PFSK-1 (cell line): ENCODE measurements around the gene PNMA8B.

Source experiments
- FOXP2 ChIP-seq: optimal IDR thresholded peaks from 2 replicates; pipeline ENCODE3; 2011; ENCODE audit warnings: borderline replicate concordance, control low read depth, inconsistent platforms; ENCODE audit not compliant: insufficient read depth; ENCODE audit errors: extremely low read length, extremely low read depth
- POLR2AphosphoS5 ChIP-seq: IDR thresholded peaks from 2 replicates; pipeline ENCODE4 v1.6.1; 2012; ENCODE audit warnings: low read depth, mild to moderate bottlenecking, control low read depth, low read length, moderate library complexity
- SIN3A ChIP-seq: IDR thresholded peaks from 2 replicates; pipeline ENCODE4 v1.6.1; 2012; ENCODE audit warnings: mild to moderate bottlenecking, low read length, moderate library complexity, borderline replicate concordance; ENCODE audit not compliant: insufficient read depth
- TAF1 ChIP-seq: IDR thresholded peaks from 2 replicates; pipeline ENCODE4 v1.6.1; 2012; ENCODE audit warnings: low read length, control low read depth, borderline replicate concordance; ENCODE audit not compliant: insufficient read depth
- TF ChIP-seq, protein P1 (sequence below), 2 experiments: IDR thresholded peaks; 2 replicates each; pipeline versions ENCODE4 v1.6.1 to v1.8.0; 2011 to 2012; ENCODE audit warnings: low read depth in 2 of 2, low read length in 2 of 2, control low read depth in 1 of 2, inconsistent platforms in 1 of 2, mild to moderate bottlenecking in 1 of 2, moderate library complexity in 1 of 2; ENCODE audit not compliant: insufficient read depth in 1 of 2

The PNMA8B gene

GRCh38 chr19:46453661-46454060, 42.0 kb downstream of the PNMA8B start:
- TF ChIP-seq TAF1: no peak
- no peak for TF ChIP-seq FOXP2
- TF ChIP-seq SIN3A: no peak
- no peak for TF ChIP-seq POLR2AphosphoS5
- TF ChIP-seq, protein P1, sequence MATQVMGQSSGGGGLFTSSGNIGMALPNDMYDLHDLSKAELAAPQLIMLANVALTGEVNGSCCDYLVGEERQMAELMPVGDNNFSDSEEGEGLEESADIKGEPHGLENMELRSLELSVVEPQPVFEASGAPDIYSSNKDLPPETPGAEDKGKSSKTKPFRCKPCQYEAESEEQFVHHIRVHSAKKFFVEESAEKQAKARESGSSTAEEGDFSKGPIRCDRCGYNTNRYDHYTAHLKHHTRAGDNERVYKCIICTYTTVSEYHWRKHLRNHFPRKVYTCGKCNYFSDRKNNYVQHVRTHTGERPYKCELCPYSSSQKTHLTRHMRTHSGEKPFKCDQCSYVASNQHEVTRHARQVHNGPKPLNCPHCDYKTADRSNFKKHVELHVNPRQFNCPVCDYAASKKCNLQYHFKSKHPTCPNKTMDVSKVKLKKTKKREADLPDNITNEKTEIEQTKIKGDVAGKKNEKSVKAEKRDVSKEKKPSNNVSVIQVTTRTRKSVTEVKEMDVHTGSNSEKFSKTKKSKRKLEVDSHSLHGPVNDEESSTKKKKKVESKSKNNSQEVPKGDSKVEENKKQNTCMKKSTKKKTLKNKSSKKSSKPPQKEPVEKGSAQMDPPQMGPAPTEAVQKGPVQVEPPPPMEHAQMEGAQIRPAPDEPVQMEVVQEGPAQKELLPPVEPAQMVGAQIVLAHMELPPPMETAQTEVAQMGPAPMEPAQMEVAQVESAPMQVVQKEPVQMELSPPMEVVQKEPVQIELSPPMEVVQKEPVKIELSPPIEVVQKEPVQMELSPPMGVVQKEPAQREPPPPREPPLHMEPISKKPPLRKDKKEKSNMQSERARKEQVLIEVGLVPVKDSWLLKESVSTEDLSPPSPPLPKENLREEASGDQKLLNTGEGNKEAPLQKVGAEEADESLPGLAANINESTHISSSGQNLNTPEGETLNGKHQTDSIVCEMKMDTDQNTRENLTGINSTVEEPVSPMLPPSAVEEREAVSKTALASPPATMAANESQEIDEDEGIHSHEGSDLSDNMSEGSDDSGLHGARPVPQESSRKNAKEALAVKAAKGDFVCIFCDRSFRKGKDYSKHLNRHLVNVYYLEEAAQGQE (IDR thresholded peaks at IDR 0.05; ENCODE audit: insufficient read depth in 1 of 2, low read depth in 2 of 2, low read length in 2 of 2): no peak

- no peak for TF ChIP-seq SIN3A
- TF ChIP-seq, protein P1 (IDR thresholded peaks at IDR 0.05; ENCODE audit: insufficient read depth in 1 of 2, low read depth in 2 of 2, low read length in 2 of 2): no peak
- TF ChIP-seq FOXP2: no peak
- no peak for TF ChIP-seq POLR2AphosphoS5
- no peak for TF ChIP-seq TAF1
These were observed 43.5 kb downstream of the PNMA8B start for GRCh38 chr19:46452186-46452585.

GRCh38 chr19:46451352-46451751, 44.3 kb downstream of the PNMA8B start:
- TF ChIP-seq TAF1 (no peak), SIN3A (no peak), POLR2AphosphoS5 (no peak), FOXP2 (no peak)
- TF ChIP-seq, protein P1 (IDR thresholded peaks at IDR 0.05; ENCODE audit: insufficient read depth in 1 of 2, low read depth in 2 of 2, low read length in 2 of 2): no peak

DNA sequence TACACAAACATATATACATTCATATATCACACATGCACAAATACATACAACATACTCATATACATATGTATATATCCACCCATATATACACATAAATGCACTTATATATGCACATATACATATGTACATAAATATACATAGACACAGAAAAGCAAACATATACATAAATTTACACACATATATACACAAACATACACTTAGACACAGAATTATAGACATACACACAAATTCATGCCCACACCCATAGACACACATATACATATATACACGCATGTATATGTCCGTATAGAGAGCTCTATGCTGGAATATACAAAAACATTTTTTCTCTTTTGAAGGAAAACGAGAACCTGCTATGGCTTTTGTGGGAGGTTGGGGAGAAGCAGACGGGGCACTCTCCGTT, 44.9 kb downstream of the PNMA8B start:
- TF ChIP-seq, protein P1 (IDR thresholded peaks at IDR 0.05; ENCODE audit: insufficient read depth in 1 of 2, low read depth in 2 of 2, low read length in 2 of 2): no peak
- TF ChIP-seq POLR2AphosphoS5 (no peak), FOXP2 (no peak), TAF1 (no peak), SIN3A (no peak)

- TF ChIP-seq SIN3A: no peak
- TF ChIP-seq TAF1: no peak
- TF ChIP-seq POLR2AphosphoS5: no peak
- TF ChIP-seq, protein P1 (IDR thresholded peaks at IDR 0.05; ENCODE audit: insufficient read depth in 1 of 2, low read depth in 2 of 2, low read length in 2 of 2): no peak
- no peak for TF ChIP-seq FOXP2
These were observed 46.4 kb downstream of the PNMA8B start for GRCh38 chr19:46449228-46449627.
